T-helper 2 cell (primary cell): ENCODE data around the gene TMEM219.
"Not testable (repeated sequence)": the region's sequence is repeated elsewhere in the genome, so short reads cannot be mapped to it uniquely, and the experiment has no call there.

Experiments
- DNase-seq, 5 experiments: peaks; one replicate each; pipeline versions ENCODE4 v3.0.0 to v3.0.0-alpha.2; 2012 to 2022

TMEM219 gene

GRCh38 chr16:29951625-29952365 is 10.1 kb upstream of the TMEM219 start:
- DNase-seq: no peak

GRCh38 chr16:29958756-29959155 is 3.1 kb upstream of the TMEM219 start:
- DNase-seq: no peak

- DNase-seq: no peak
Observed at GRCh38 chr16:29959293-29959692, 2.6 kb upstream of the TMEM219 start.

- not testable (repeated sequence) for DNase-seq
Observed at GRCh38 chr16:29959821-29960220, 2.1 kb upstream of the TMEM219 start.

GRCh38 chr16:29961127-29961478 is 776 bp upstream of the TMEM219 start:
- no peak for DNase-seq

- no peak for DNase-seq
Observed at GRCh38 chr16:29962344-29962994, 590 bp downstream of the TMEM219 start.

- DNase-seq: no peak
Observed at GRCh38 chr16:29963021-29963743, 1.3 kb downstream of the TMEM219 start.

- DNase-seq: no peak
Observed at GRCh38 chr16:29968205-29968604, 6.3 kb downstream of the TMEM219 start.

- no peak for DNase-seq
Observed at GRCh38 chr16:29971304-29971703, 9.4 kb downstream of the TMEM219 start.

GRCh38 chr16:29972500-29972899 is 10.6 kb downstream of the TMEM219 start:
- DNase-seq: no peak

GRCh38 chr16:29972992-29973383 is 11.1 kb downstream of the TMEM219 start:
- no peak for DNase-seq

- peak; percentile 83 to 97 (median 93) for DNase-seq
Observed at GRCh38 chr16:29973384-29974246, 11.7 kb downstream of the TMEM219 start, which contains the start of gene TAOK2. Gene TAOK2 (plus strand): TSS chr16:29973868. CDS start chr16:29977773, 3,905 bp downstream.

GRCh38 chr16:29974291-29975133 is 12.6 kb downstream of the TMEM219 start:
- peak in 1 of 5 experiments; percentile 49 for DNase-seq

- DNase-seq: peak in 1 of 5 experiments; percentile 25
Observed at GRCh38 chr16:29975134-29975538, 13.3 kb downstream of the TMEM219 start.

GRCh38 chr16:29975811-29976511 is 14.1 kb downstream of the TMEM219 start:
- DNase-seq: no peak

GRCh38 chr16:29977063-29977825 is 15.4 kb downstream of the TMEM219 start:
- DNase-seq: no peak

GRCh38 chr16:29978081-29978480 is 16.2 kb downstream of the TMEM219 start:
- DNase-seq: no peak

GRCh38 chr16:29978564-29979270 is 16.8 kb downstream of the TMEM219 start:
- no peak for DNase-seq
